ENCODE data around the gene HMX2. TPM values are rescaled to one million over a fixed set of nuclear protein-coding genes. Genes with fewer than 3 reads are reported as not detected.

Gene HMX2
- total RNA-seq, 1 donor from 2014 or later: not detected

DNA sequence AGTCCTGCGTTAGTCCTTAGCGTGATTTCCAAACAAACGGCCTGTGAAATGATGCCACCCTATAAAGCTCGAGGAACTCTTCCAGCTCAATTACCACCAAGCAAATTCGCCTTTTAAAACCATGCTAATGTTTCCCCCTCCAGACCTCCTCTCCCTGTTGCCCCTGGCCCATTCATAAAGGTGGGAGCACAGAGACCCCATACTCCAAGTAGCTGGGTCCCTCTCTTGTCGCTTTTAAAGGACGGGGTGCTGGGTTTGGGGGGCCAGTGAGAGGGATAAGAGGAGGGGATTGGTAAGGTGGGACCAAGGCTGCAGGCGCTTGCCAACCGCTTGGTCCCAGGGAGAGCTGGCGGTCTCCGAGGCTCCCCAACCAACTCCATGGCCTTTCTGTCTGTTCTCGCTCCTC, 1.2 kb downstream of the HMX2 start:
- H3K27ac Mint-ChIP-seq: no peak overlapping the region
- TF ChIP-seq, protein P1, sequence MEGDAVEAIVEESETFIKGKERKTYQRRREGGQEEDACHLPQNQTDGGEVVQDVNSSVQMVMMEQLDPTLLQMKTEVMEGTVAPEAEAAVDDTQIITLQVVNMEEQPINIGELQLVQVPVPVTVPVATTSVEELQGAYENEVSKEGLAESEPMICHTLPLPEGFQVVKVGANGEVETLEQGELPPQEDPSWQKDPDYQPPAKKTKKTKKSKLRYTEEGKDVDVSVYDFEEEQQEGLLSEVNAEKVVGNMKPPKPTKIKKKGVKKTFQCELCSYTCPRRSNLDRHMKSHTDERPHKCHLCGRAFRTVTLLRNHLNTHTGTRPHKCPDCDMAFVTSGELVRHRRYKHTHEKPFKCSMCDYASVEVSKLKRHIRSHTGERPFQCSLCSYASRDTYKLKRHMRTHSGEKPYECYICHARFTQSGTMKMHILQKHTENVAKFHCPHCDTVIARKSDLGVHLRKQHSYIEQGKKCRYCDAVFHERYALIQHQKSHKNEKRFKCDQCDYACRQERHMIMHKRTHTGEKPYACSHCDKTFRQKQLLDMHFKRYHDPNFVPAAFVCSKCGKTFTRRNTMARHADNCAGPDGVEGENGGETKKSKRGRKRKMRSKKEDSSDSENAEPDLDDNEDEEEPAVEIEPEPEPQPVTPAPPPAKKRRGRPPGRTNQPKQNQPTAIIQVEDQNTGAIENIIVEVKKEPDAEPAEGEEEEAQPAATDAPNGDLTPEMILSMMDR (IDR thresholded peaks at IDR 0.05; ENCODE audit: unreplicated experiment): no peak
- no peaks in the 10 kb centered on the region for H3K36me3 Mint-ChIP-seq
- no peak for DNase-seq (ENCODE audit: low spot score in 2 of 2, unreplicated experiment in 2 of 2)
- no peaks in the 10 kb centered on the region for H3K9me3 Mint-ChIP-seq
- peaks cover 21% of the 10 kb centered on the region for H3K4me1 Mint-ChIP-seq
- H3K4me3 Mint-ChIP-seq: peak overlapping the region; percentile 22
- peaks cover 93% of the 10 kb centered on the region for H3K27me3 Mint-ChIP-seq (ENCODE audit: low read depth)

DNA sequence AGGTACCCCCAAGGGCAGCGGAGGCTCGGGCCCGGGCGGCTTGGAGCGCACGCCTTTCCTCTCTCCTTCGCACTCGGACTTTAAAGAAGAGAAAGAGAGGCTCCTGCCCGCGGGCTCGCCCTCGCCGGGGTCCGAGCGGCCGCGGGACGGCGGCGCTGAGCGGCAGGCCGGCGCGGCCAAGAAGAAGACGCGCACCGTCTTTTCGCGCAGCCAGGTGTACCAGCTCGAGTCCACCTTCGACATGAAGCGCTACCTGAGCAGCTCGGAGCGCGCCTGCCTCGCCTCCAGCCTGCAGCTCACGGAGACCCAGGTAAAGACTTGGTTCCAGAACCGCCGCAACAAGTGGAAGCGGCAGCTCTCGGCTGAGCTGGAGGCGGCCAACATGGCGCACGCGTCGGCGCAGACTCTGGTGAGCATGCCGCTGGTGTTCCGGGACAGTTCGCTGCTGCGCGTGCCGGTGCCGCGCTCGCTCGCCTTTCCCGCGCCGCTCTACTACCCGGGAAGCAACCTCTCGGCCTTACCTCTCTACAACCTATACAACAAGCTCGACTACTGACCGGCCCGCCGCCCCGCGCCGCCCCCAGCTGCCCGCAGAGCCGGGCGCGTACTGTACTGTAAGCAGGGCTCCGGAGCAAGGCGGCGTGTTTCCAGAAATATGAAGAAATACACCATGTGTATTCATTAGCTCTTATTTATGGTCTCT, 1.8 kb downstream of the HMX2 start:
- no peak overlapping the region for H3K27ac Mint-ChIP-seq
- no peaks in the 10 kb centered on the region for H3K36me3 Mint-ChIP-seq
- H3K4me3 Mint-ChIP-seq: peak overlapping the region; percentile 63
- H3K9me3 Mint-ChIP-seq: no peaks in the 10 kb centered on the region
- peaks cover 88% of the 10 kb centered on the region for H3K27me3 Mint-ChIP-seq (ENCODE audit: low read depth)
- TF ChIP-seq, protein P1 (IDR thresholded peaks at IDR 0.05; ENCODE audit: unreplicated experiment): no peak
- H3K4me1 Mint-ChIP-seq: peaks cover 22% of the 10 kb centered on the region
- DNase-seq (ENCODE audit: low spot score in 2 of 2, unreplicated experiment in 2 of 2): peak in 1 of 2 experiments; percentile 59

DNA sequence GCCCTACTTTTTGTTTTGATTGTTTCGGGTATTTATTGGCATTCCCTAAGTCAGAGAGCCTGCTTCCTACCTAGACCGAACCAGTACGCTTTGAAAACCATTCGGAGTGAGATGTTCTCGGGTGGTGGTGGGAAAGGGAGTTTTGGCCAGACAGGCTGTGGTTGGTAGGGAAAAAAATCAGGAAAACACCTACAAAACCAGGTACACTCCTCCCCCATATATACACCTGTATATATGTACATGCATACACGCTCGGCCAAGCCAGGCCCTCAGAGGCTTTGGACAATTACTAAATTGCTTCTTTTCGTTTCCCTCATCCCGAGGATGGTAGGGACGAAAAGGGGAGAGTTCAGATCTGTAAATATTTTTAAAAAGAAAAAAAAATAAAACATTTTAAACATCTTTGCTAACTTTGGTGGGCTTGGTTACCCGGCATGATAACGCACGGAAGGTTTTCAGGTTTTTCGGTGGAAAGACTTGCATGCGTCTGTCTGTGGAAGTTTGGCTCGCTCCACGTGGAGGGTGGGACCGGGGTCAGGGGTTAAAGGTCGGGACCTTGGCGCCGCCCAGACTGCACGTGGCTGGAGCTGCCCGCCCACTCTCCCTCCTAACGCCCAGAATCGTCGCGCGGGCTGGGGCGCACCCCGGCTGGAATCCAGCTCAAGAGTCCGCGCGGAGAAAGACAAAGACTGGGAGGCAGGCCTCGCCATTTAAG, 2.5 kb downstream of the HMX2 start:
- H3K9me3 Mint-ChIP-seq: no peaks in the 10 kb centered on the region
- peaks cover 81% of the 10 kb centered on the region for H3K27me3 Mint-ChIP-seq (ENCODE audit: low read depth)
- H3K4me1 Mint-ChIP-seq: peaks cover 26% of the 10 kb centered on the region
- DNase-seq (ENCODE audit: low spot score in 2 of 2, unreplicated experiment in 2 of 2): no peak
- H3K36me3 Mint-ChIP-seq: no peaks in the 10 kb centered on the region
- H3K27ac Mint-ChIP-seq: no peak overlapping the region
- peak overlapping the region; percentile 63 for H3K4me3 Mint-ChIP-seq
- TF ChIP-seq, protein P1 (IDR thresholded peaks at IDR 0.05; ENCODE audit: unreplicated experiment): no peak

DNA sequence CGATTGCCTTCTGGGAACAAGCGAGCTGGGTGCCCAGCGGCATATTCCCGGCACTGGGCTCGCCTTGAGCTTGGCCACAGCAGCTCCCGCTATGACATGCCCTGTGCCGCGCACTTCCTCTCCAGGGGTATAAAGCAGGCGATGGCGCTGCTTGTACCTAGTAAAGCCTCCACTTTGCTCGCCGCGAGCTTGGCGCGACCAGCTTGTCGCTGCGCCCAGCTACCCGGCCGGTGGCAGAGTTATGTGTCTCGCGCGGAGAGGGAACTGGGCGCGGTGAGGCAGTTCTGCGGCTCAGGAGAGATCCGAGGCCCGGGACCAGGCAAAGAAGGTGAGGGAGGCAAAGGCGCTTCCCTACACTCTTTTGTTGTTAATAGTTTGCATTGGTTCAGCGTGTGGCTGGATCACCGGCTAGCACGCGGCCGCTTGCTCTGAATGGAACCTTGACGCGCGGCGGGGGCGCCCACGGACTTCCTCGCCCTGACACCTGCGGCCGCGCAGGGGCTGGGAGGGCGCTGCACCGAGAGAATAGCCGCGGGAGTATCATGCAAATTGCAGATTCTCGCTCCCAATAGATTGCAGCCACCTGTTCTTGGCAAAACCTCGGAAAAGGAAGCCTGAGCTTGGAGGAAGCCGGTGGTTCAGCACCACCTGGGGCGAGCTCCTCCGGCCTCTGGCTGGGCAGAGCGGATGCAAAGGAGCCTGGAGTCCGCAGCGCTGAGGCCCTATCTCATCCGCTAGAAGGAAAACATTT, 3.2 kb downstream of the HMX2 start:
- no peak overlapping the region for H3K27ac Mint-ChIP-seq
- H3K4me1 Mint-ChIP-seq: peaks cover 30% of the 10 kb centered on the region
- H3K4me3 Mint-ChIP-seq: no peak overlapping the region
- DNase-seq (ENCODE audit: low spot score in 2 of 2, unreplicated experiment in 2 of 2): no peak
- peaks cover 2% of the 10 kb centered on the region for H3K36me3 Mint-ChIP-seq
- peaks cover 74% of the 10 kb centered on the region for H3K27me3 Mint-ChIP-seq (ENCODE audit: low read depth)
- TF ChIP-seq, protein P1 (IDR thresholded peaks at IDR 0.05; ENCODE audit: unreplicated experiment): no peak
- no peaks in the 10 kb centered on the region for H3K9me3 Mint-ChIP-seq

DNA sequence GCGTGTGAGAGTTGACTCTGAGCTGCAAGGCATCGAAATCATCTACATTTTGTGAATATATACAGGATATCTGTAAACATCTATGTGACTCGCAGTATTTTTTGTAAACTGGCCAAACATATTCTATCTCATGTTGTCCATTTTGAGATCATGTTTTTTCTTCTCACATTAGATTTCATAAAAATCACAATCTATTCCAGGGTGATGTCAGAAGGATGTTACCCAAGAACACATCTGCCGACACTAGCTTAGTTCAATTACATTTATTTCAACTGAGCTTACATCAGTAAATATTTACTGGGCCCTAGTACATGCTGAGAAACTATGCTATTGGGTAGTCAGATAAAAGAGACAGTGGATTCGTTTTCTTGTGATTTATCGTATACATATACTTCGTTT, 3.8 kb downstream of the HMX2 start:
- Mint-ChIP-seq H3K27me3 (ENCODE audit: low read depth) (peaks cover 69% of the 10 kb centered on the region), H3K4me3 (no peak overlapping the region)

More for the DNA sequence above, 3.8 kb downstream of the HMX2 start:
- TF ChIP-seq, protein P1 (IDR thresholded peaks at IDR 0.05; ENCODE audit: unreplicated experiment): no peak
- no peak overlapping the region for H3K27ac Mint-ChIP-seq
- H3K36me3 Mint-ChIP-seq: peaks cover 5% of the 10 kb centered on the region
- DNase-seq (ENCODE audit: low spot score in 2 of 2, unreplicated experiment in 2 of 2): no peak
- peaks cover 31% of the 10 kb centered on the region for H3K4me1 Mint-ChIP-seq
- no peaks in the 10 kb centered on the region for H3K9me3 Mint-ChIP-seq

All from mesothelial cell of epicardium (in vitro differentiated cells).